Smooth muscle cell (in vitro differentiated cells): Measurements from ENCODE around the gene GRIK3. TPM values are rescaled to one million over a fixed set of nuclear protein-coding genes. Genes with fewer than 3 reads are reported as not detected.

ENCODE experiments used
- DNase-seq: peaks from one replicate; lab custom pipeline; 2025; ENCODE audit not compliant: unreplicated experiment; lab: John Stamatoyannopoulos, UW
- H2AFZ ChIP-seq: fragments of 200-600 bp; sonication (generic); 2 replicates; pipeline ENCODE4 v1.6.0; 2016; ENCODE audit warnings: antibody characterized with exemption, low read depth, mild to moderate bottlenecking
- H3F3A ChIP-seq: fragments of 200-600 bp; sonication (generic); 2 replicates; pipeline ENCODE4 v1.6.0; 2017; ENCODE audit warnings: antibody characterized with exemption, low read depth
- H3K27ac ChIP-seq: fragments of 200-600 bp; sonication (generic); 2 replicates; pipeline ENCODE4 v1.5.1; 2016; ENCODE audit warnings: low read depth, mild to moderate bottlenecking
- H3K27me3 ChIP-seq: fragments of 200-600 bp; sonication (generic); 2 replicates; pipeline ENCODE4 v1.6.1; 2016; ENCODE audit warnings: low read depth, mild to moderate bottlenecking
- H3K36me3 ChIP-seq: fragments of 200-600 bp; sonication (generic); 2 replicates; pipeline ENCODE4 v1.5.1; 2016; ENCODE audit warnings: low read depth
- H3K4me1 ChIP-seq: fragments of 200-600 bp; sonication (generic); 2 replicates; pipeline ENCODE4 v1.5.1; 2016; ENCODE audit warnings: low read depth
- H3K4me2 ChIP-seq: fragments of 200-600 bp; sonication (generic); 2 replicates; pipeline ENCODE4 v1.6.0; 2016; ENCODE audit warnings: mild to moderate bottlenecking
- H3K4me3 ChIP-seq: fragments of 200-600 bp; sonication (generic); 2 replicates; pipeline ENCODE4 v1.5.1; 2016; ENCODE audit warnings: mild to moderate bottlenecking
- H3K79me2 ChIP-seq: fragments of 200-600 bp; sonication (generic); 2 replicates; pipeline ENCODE4 v1.6.0; 2016; ENCODE audit warnings: low read depth, mild to moderate bottlenecking
- H3K9ac ChIP-seq: fragments of 200-600 bp; sonication (generic); 2 replicates; pipeline ENCODE4 v1.6.0; 2016; ENCODE audit warnings: low read depth
- H3K9me3 ChIP-seq: fragments of 200-600 bp; sonication (generic); replicated peaks from 2 replicates; pipeline ENCODE4 v1.5.1; 2016; ENCODE audit warnings: low read depth
- H4K20me1 ChIP-seq: fragments of 200-600 bp; sonication (generic); 2 replicates; pipeline ENCODE4 v1.6.0; 2016; ENCODE audit warnings: low read depth
- CTCF ChIP-seq: fragments of 200-600 bp; sonication (generic); IDR thresholded peaks from 2 replicates; pipeline ENCODE4 v1.5.1; 2017; ENCODE audit warnings: borderline replicate concordance, mild to moderate bottlenecking, antibody characterized with exemption; ENCODE audit not compliant: insufficient read depth, poor library complexity, severe bottlenecking
- WGBS: methylation state at CpG from one replicate; pipeline ENCODE4 v1.1.7; 2016; ENCODE audit warnings: low lambda C conversion rate; 5-methylcytosine and 5-hydroxymethylcytosine counted together
- polyA plus RNA-seq: library from polyadenylated mRNA; unstranded; fragments of >200 nt; fragmentation: Nextera tagmentation; extraction: Ambion mirVana; gene quantifications from 2 replicates; pipeline ENCODE4 v1.2.1, GENCODE V29; 2016
- total RNA-seq: library from RNA; depleted of rRNA; stranded (reverse); fragments of >200 nt; gene quantifications from 2 replicates; pipeline ENCODE4 v1.2.3, GENCODE V29; 2014

GRIK3 gene
- total and polyA plus RNA-seq, 2 experiments from 2014 or later: 0.04 TPM; not detected in 1

GRCh38 chr1:36755303-36756230, 278.7 kb downstream of the GRIK3 start:
- Histone ChIP-seq H3K4me1 (no peaks in the 10 kb centered on the region), H3K4me3 (no peak overlapping the region), H3K9ac (no peak overlapping the region), H3K36me3 (no peaks in the 10 kb centered on the region), H3K79me2 (no peaks in the 10 kb centered on the region), H2AFZ (no peak overlapping the region), H3K27me3 (no peaks in the 10 kb centered on the region), H3K9me3 (no peaks in the 10 kb centered on the region), H3K27ac (no peak overlapping the region), H3K4me2 (no peak overlapping the region), H3F3A (no peaks in the 10 kb centered on the region), H4K20me1 (no peaks in the 10 kb centered on the region)
- TF ChIP-seq CTCF: no peak
- DNase-seq: no peak
- WGBS: 83% methylated on average over 12 of the region's 12 CpGs

DNA sequence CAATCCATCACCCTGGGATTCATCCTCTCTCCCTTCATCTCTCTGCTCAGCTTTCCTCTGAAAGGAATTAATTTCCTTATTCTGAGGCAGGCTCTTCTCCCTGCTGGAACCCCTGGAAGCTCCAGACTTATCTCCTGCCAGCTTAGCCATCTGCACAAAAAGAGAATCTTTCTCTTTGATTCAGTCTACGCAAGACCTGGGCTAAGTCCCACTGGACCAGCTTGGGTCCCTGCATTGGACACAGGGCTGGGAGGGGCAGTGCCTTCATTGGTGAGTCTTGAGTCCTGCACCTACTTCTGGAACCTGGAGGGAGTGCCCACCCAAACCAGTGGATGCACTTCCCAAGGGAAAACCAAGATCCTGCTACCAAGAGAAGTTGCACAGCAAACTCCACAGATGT, 279.9 kb downstream of the GRIK3 start:
- DNase-seq: no peak
- no peak overlapping the region for H3K4me3 ChIP-seq
- WGBS: 91% methylated on average over 1 of the region's 1 CpG

GRCh38 chr1:36753451-36753850, 280.9 kb downstream of the GRIK3 start:
- no peaks in the 10 kb centered on the region for H4K20me1 ChIP-seq
- no peak overlapping the region for H2AFZ ChIP-seq
- no peaks in the 10 kb centered on the region for H3K79me2 ChIP-seq
- H3K4me3 ChIP-seq: no peak overlapping the region
- no peak overlapping the region for H3K27ac ChIP-seq
- no peak for TF ChIP-seq CTCF
- no peaks in the 10 kb centered on the region for H3K4me1 ChIP-seq
- no peaks in the 10 kb centered on the region for H3K36me3 ChIP-seq
- H3K9me3 ChIP-seq: no peaks in the 10 kb centered on the region
- no peaks in the 10 kb centered on the region for H3F3A ChIP-seq
- WGBS: 81% methylated on average over 7 of the region's 7 CpGs
- no peaks in the 10 kb centered on the region for H3K27me3 ChIP-seq
- H3K9ac ChIP-seq: no peak overlapping the region
- H3K4me2 ChIP-seq: no peak overlapping the region
- no peak for DNase-seq

More for the DNA sequence above, 279.9 kb downstream of the GRIK3 start:
- Histone ChIP-seq H3K9ac (no peak overlapping the region), H3K4me2 (no peak overlapping the region), H3K36me3 (no peaks in the 10 kb centered on the region), H3F3A (no peaks in the 10 kb centered on the region), H4K20me1 (no peaks in the 10 kb centered on the region), H3K9me3 (no peaks in the 10 kb centered on the region), H2AFZ (no peak overlapping the region), H3K27ac (no peak overlapping the region), H3K27me3 (no peaks in the 10 kb centered on the region), H3K4me1 (no peaks in the 10 kb centered on the region), H3K79me2 (no peaks in the 10 kb centered on the region)
- no peak for TF ChIP-seq CTCF

GRCh38 chr1:36752891-36753361, 281.4 kb downstream of the GRIK3 start:
- WGBS: 72% methylated on average over 6 of the region's 6 CpGs
- no peak overlapping the region for H3K27ac ChIP-seq
- no peak for TF ChIP-seq CTCF

More at GRCh38 chr1:36752891-36753361, 281.4 kb downstream of the GRIK3 start:
- H3F3A ChIP-seq: no peaks in the 10 kb centered on the region
- H3K4me3 ChIP-seq: no peak overlapping the region
- no peaks in the 10 kb centered on the region for H3K9me3 ChIP-seq
- H4K20me1 ChIP-seq: no peaks in the 10 kb centered on the region
- H3K27me3 ChIP-seq: no peaks in the 10 kb centered on the region
- H3K4me1 ChIP-seq: no peaks in the 10 kb centered on the region
- H3K36me3 ChIP-seq: no peaks in the 10 kb centered on the region
- no peak for DNase-seq
- no peak overlapping the region for H3K4me2 ChIP-seq
- no peak overlapping the region for H2AFZ ChIP-seq
- H3K79me2 ChIP-seq: no peaks in the 10 kb centered on the region
- H3K9ac ChIP-seq: no peak overlapping the region
